Ishikawa (cell line): ENCODE measurements around the gene KCNQ5.

Source experiments
- CREB1 ChIP-seq: IDR thresholded peaks from 2 replicates; pipeline ENCODE4 v1.6.1; 2012; ENCODE audit warnings: low read depth
- EP300 ChIP-seq: IDR thresholded peaks from 2 replicates; pipeline ENCODE4 v1.6.1; 2012; ENCODE audit warnings: borderline replicate concordance
- FOXM1 ChIP-seq: IDR thresholded peaks from 2 replicates; pipeline ENCODE4 v1.6.1; 2012; ENCODE audit warnings: low read depth, borderline replicate concordance
- TAF1 ChIP-seq: IDR thresholded peaks from 2 replicates; pipeline ENCODE4 v1.6.1; 2012; ENCODE audit warnings: low read depth, mild to moderate bottlenecking
- YY1 ChIP-seq: IDR thresholded peaks from 2 replicates; pipeline ENCODE4 v1.6.1; 2012; ENCODE audit warnings: low read depth

GRCh38 chr6:73109659-73110058 lies 487.8 kb downstream of the KCNQ5 start:
- TF ChIP-seq TAF1 (no peak), FOXM1 (no peak), CREB1 (no peak), YY1 (no peak), EP300 (no peak)
